HAP-1 (cell line): ENCODE measurements around the gene TAS2R13.

Experiments used
- DNase-seq, 2 experiments: peaks; one replicate each; pipeline ENCODE4 v3.0.0-alpha.2; 2016 to 2020; ENCODE audit warnings: low spot score in 2 of 2
- H3K27me3 ChIP-seq: fragments of 250-450 bp; sonication (Bioruptor Pico); 2 replicates; pipeline ENCODE4 v1.5.1; 2020; ENCODE audit warnings: low read depth, mild to moderate bottlenecking, moderate library complexity
- H3K36me3 ChIP-seq: fragments of 250-450 bp; sonication (Bioruptor Pico); replicated peaks from 2 replicates; pipeline ENCODE4 v1.5.1; 2020; ENCODE audit warnings: mild to moderate bottlenecking
- H3K4me1 ChIP-seq: fragments of 250-450 bp; sonication (Bioruptor Pico); 2 replicates; pipeline ENCODE4 v1.5.1; 2020; ENCODE audit warnings: mild to moderate bottlenecking
- H3K4me3 ChIP-seq: fragments of 250-450 bp; sonication (Bioruptor Pico); 2 replicates; pipeline ENCODE4 v1.5.1; 2020; ENCODE audit warnings: mild to moderate bottlenecking, moderate library complexity
- H3K9me3 ChIP-seq: fragments of 250-450 bp; sonication (Bioruptor Pico); 2 replicates; pipeline ENCODE4 v1.5.1; 2020; ENCODE audit warnings: mild to moderate bottlenecking, moderate library complexity
- in situ Hi-C: fragments of 300-500 bp; cut with MboI; formaldehyde crosslinking; loops from 3 replicates; pipeline ENCODE4 v1.14.3; 2020; ENCODE audit warnings: low sequenced_read_pairs, inconsistent platforms, mixed read lengths

TAS2R13 gene

DNA sequence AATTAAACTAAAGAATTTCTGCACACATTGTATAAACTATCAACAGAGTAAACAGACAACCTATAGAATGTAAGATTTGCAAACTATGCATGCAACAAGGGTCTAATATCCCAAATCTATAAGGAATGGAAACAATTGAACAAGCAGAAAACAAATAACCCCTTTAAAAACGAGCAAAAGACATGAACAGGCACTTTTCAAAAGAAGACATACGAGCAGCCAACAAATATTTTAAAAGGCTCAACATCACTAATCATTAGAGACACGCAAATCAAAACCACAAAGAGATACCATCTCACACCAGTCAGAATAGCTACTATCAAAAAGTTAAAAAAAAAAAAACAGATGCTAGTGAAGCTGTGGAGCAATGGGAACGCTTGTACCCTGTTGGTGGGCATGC is 4.7 kb downstream of the TAS2R13 start:
- H3K36me3 ChIP-seq, result no peaks in the 10 kb centered on the region
- H3K4me1 ChIP-seq, result no peaks in the 10 kb centered on the region
- H3K9me3 ChIP-seq, result no peaks in the 10 kb centered on the region; the same call in 1 of the 2 replicates
- H3K4me3 ChIP-seq, result no peak overlapping the region
- no peaks in the 10 kb centered on the region for H3K27me3 ChIP-seq
- no peak for DNase-seq
- in situ Hi-C loops, result no loop called here

DNA sequence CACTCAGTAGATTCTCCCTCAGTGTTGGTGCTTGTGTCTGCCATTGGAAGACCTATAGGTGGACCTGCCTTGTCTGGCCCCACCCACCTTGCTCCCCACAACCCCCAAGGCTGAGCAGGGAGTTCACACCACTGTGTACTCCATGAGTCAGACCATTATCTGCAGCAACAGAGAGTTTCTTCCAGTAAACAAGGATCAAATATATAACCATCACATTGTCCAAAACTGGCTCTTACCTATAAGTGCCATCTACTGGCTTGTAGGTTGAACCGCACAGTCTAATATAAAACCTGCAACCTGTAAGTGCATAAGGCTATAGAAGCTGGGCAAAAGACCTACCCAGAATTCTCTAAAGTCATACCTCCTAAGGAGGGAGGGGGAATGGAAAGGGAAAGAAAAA is 7.9 kb downstream of the TAS2R13 start:
- Histone ChIP-seq H3K36me3 (no peaks in the 10 kb centered on the region), H3K27me3 (no peaks in the 10 kb centered on the region), H3K4me3 (no peak overlapping the region), H3K4me1 (no peaks in the 10 kb centered on the region), H3K9me3 (no peaks in the 10 kb centered on the region; the same call in 1 of the 2 replicates)
- in situ Hi-C loops, result no loop called here
- no peak for DNase-seq

DNA sequence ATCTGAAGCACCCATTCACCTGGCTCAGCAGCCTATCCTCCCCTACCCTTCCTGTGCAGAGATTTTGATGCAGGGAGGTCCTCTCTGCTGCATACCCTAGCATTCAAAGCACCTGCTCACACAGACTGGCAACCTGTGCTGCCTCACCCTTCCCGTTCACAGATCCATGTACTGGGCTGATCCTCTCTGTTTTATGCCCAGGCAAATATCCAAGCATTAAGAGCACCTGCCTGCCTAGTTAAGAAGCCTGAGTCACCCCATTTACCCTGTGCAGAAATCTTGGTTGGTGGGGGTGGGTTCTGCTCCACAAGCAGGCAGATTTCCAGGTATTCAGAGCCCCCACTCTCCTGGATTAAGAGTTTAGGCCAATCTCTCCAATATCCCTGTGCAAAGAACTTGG is 8.4 kb downstream of the TAS2R13 start:
- Histone ChIP-seq H3K9me3 (no peaks in the 10 kb centered on the region; the same call in 1 of the 2 replicates), H3K27me3 (no peaks in the 10 kb centered on the region), H3K4me1 (no peaks in the 10 kb centered on the region), H3K36me3 (no peaks in the 10 kb centered on the region), H3K4me3 (no peak overlapping the region)
- in situ Hi-C loops, result no loop called here
- no peak for DNase-seq

DNA sequence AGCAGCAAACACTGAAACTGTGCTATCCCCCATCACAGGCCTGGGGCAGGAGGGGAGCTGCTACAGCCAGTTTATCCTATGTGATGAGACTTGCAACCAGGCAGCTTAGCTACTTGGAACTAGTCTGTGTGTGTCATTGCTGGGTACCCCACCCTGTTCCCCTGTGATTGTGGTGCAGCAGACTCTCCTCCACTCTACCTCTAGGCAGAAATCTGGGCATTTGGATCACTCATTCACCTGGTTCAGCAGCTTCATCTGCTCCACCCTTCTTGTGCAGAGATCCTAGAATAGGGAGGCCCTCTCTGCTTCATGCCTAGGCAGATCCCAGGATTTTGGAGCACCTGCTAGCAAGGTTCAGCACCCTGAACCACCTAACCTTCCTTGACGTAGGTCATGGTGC is 8.8 kb downstream of the TAS2R13 start:
- H3K36me3 ChIP-seq, result no peaks in the 10 kb centered on the region
- no peak overlapping the region for H3K4me3 ChIP-seq
- H3K27me3 ChIP-seq, result no peaks in the 10 kb centered on the region
- H3K4me1 ChIP-seq, result no peaks in the 10 kb centered on the region
- in situ Hi-C loops, result no loop called here
- DNase-seq, result no peak
- no peaks in the 10 kb centered on the region; the same call in 1 of the 2 replicates for H3K9me3 ChIP-seq

DNA sequence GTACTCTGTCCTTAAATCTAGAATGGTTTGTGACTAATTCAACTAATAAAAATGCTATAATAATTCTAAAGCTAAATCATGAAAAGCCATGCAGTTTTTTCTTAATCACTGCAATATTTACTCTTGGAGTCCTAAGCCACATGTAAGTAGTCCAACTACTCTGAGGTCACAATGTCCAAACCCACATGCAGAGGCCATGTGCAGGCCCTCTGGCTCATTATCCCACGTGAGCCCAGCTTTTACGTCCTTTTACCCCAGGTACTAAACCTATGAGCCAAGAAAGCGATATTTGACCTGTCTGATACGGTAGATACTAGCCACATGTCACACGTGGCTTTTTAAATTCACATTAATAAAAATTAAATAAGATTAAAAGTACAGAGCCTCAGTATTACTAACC is 12.5 kb downstream of the TAS2R13 start:
- no peaks in the 10 kb centered on the region for H3K4me1 ChIP-seq
- H3K9me3 ChIP-seq, result no peaks in the 10 kb centered on the region
- H3K27me3 ChIP-seq, result no peaks in the 10 kb centered on the region
- in situ Hi-C loops, result no loop called here
- H3K4me3 ChIP-seq, result no peak overlapping the region
- DNase-seq, result no peak
- H3K36me3 ChIP-seq, result no peaks in the 10 kb centered on the region

DNA sequence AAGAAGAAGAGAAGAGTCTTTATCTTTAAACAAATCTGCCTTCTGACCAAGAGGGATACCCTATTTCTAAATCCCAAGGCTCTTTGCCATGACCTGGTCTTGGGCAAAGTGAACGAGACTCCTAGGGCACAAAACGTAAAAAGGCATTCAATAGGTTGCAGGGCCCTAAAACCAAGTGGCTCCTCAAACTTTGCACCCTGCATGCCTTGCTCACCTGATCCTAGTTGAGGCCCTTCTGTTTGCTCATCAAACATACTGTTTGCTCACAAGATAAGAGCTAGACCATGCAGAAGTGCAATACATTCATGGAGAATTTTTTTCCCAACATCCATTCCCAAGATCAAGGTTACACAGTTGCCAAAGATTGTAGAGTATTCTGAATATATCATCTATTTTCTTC is 17.4 kb downstream of the TAS2R13 start:
- H3K9me3 ChIP-seq, result no peaks in the 10 kb centered on the region

DNA sequence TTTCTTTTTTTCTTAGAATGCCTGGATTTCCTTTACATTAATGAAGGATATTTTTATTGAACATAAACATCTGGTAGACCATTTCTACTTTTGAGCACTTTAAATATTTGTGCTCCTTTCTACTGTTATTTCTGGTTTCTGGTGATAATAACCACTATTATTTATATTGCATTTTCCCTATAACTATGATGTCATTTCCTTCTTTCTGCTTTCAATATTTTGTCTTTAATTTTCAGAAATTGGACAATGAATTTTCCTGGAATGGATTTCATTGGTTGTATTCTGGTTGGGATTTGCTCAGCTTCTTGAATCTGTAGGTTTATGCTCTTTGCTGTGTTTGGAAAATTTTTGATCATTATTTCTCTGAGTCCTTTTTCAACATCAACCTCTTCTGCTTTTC is 20.1 kb downstream of the TAS2R13 start:
- no peaks in the 10 kb centered on the region for H3K9me3 ChIP-seq
- no peak overlapping the region for H3K4me3 ChIP-seq
- in situ Hi-C loops, result no loop called here
- DNase-seq, result no peak
- peaks cover 3% of the 10 kb centered on the region; the same call in 1 of the 2 replicates for H3K4me1 ChIP-seq
- no peaks in the 10 kb centered on the region for H3K27me3 ChIP-seq
- H3K36me3 ChIP-seq, result no peaks in the 10 kb centered on the region

More for the DNA sequence above, 17.4 kb downstream of the TAS2R13 start:
- no peak overlapping the region for H3K4me3 ChIP-seq
- in situ Hi-C loops, result no loop called here
- H3K36me3 ChIP-seq, result no peaks in the 10 kb centered on the region
- no peak for DNase-seq
- no peaks in the 10 kb centered on the region for H3K27me3 ChIP-seq
- peaks cover 3% of the 10 kb centered on the region; the same call in 1 of the 2 replicates for H3K4me1 ChIP-seq

DNA sequence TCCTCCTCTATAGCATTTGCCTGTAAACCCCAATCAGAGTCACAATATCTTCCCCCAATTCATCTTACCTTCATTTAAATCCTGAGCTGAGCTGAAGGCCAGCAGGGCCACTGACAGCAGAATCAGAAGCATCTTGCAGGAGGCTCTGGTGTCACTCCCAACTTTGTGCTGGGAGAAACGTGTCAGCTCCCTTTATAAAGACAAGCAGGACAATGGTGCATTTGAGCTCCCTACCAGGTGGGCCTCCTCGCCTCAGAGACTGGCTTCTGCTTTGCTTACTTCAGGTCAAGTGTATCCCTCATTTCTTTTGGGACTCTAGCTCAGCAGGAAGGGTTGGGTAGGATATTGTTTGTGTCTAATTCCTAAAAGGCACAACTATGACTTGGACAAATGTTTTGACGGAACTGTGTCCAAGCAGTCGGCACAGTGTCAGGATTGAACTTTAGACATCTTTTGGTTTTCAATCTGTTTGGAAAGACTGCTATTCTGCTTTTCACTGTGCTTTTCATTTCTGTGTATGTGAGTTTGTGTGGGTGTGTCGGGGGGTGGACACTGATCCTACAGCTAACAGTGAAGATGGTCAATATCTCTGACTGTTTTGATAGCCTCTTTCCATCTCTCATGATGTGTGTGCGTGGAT is 25.2 kb downstream of the TAS2R13 start, which contains the start of gene PRH1:
Gene PRH1, minus strand, starts transcription at position 170 of the 640 bp plus-strand sequence. Its CDS starts 38 bp downstream, at position 132.
- Histone ChIP-seq H3K36me3 (no peaks in the 10 kb centered on the region), H3K4me1 (peaks cover 3% of the 10 kb centered on the region; the same call in 1 of the 2 replicates), H3K4me3 (no peak within 1 kb of the TSS), H3K9me3 (no peaks in the 10 kb centered on the region), H3K27me3 (no peaks in the 10 kb centered on the region)
- in situ Hi-C loops, result no loop called here
- DNase-seq, result no peak

DNA sequence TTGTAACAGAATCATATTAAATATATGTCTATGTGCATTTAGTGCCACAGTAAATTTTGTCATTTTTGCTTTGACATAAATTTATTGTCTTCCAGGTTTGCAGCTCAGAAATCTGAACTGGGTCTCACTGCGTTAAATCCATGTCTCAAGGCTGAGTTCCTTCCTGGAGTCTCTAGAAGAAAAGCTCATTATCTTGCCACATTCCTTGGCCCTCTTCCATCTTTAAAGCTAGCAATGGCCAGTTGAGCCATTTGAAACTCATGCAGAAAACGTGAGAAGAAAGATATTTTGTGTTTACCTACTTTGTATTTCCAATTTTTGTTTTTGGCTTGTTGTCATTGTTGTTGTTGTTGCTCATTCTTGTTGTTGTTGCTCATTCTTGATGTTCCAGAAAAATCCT is 36.0 kb downstream of the TAS2R13 start:
- DNase-seq, result no peak
- Histone ChIP-seq H3K9me3 (no peaks in the 10 kb centered on the region), H3K4me1 (no peaks in the 10 kb centered on the region; the same call in 1 of the 2 replicates)

DNA sequence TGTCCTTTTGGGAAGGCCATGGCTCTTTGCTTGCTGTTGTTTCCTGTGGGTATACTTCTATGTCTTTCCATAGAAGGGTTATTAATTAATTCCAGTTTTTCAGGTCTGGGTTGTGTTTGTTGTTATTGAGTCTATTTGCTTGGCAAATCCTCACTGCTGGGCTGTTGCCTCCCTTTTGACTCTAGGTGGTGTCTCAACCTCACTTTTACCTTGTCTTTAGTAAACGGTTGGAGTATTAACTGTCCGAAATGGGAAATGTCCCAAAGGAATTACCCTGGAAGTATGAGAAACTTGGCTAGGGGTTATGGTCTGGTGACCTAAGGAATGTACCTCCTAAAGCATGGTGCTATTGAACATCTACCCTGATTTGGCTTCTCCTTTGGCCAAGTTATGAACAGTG is 42.0 kb downstream of the TAS2R13 start:
- in situ Hi-C loops, result no loop called here
- no peaks in the 10 kb centered on the region for H3K27me3 ChIP-seq
- H3K4me1 ChIP-seq, result no peaks in the 10 kb centered on the region
- H3K9me3 ChIP-seq, result no peaks in the 10 kb centered on the region
- no peak overlapping the region for H3K4me3 ChIP-seq
- DNase-seq, result no peak
- H3K36me3 ChIP-seq, result no peaks in the 10 kb centered on the region

More for the DNA sequence above, 36.0 kb downstream of the TAS2R13 start:
- in situ Hi-C loops, result no loop called here
- no peaks in the 10 kb centered on the region for H3K36me3 ChIP-seq
- H3K27me3 ChIP-seq, result no peaks in the 10 kb centered on the region
- H3K4me3 ChIP-seq, result no peak overlapping the region

DNA sequence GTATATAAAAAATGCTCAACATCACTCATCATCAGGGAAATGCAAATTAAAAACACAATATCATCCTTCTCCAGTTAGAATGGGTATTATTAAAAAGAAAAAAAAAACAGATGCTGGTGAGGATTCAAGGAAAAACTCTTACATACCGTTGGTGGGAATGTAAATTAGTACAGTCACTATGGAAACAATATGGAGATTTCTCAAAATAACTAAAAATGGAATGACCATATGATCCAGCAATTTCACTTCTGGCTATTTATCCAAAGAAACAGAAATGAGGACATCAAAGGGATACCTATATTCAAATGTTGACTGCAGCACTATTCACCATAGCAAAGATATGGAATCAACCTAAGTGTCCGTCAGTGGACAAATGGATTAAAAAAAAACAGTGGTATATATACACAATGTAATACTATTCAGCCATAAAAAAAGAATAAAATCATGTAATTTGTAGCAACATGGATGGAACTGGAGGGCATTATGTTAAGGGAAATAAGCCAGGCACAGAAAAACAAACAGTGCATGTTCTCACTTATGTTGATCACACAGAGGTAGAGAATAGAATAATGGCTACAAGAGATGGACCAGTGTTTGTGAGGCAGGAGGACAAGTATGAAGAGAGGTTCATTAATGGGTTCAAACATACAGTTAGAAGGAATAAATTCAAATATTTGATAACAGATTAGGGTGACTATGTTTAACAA is 45.7 kb downstream of the TAS2R13 start:
- in situ Hi-C loops, result no loop called here
- no peaks in the 10 kb centered on the region for H3K9me3 ChIP-seq
- no peak overlapping the region for H3K4me3 ChIP-seq
- H3K36me3 ChIP-seq, result no peaks in the 10 kb centered on the region
- H3K4me1 ChIP-seq, result no peaks in the 10 kb centered on the region
- no peaks in the 10 kb centered on the region for H3K27me3 ChIP-seq
- DNase-seq, result no peak

DNA sequence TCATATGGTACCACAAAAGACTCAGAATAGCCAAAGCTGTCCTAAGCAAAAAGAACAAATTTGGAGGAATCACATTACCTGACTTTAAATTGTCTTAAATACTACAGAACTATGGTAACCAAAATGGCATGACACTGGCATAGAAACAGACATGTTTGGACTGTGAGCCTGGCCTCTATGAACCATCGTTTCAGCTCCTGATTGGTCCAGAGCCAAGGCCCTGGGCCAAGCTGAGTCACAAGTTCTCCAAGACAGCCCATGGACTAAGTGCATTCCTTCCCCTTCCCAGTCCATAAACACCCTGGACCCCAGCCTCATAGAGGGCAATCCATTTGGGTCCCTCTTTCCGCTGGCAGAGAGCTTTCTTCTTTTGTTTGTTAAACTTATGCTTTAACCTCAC is 48.0 kb downstream of the TAS2R13 start:
- H3K9me3 ChIP-seq, result peaks cover 2% of the 10 kb centered on the region
- in situ Hi-C loops, result no loop called here
- DNase-seq, result no peak
- H3K27me3 ChIP-seq, result no peaks in the 10 kb centered on the region
- no peaks in the 10 kb centered on the region for H3K4me1 ChIP-seq
- no peak overlapping the region for H3K4me3 ChIP-seq
- H3K36me3 ChIP-seq, result no peaks in the 10 kb centered on the region
